ENCODE results near the gene CAPN14. TPM values are rescaled to one million over a fixed set of nuclear protein-coding genes. Genes with fewer than 3 reads are reported as not detected.

The CAPN14 gene
- total RNA-seq, 4 donors from 2014 or later, result 124 to 316 (median 198) TPM

- Histone ChIP-seq H3K27ac (no peak overlapping the region), H3K4me1 (peaks cover 0 to 27% (median 0%) of the 10 kb centered on the region in 3 donors), H3K4me3 (no peak overlapping the region), H3K27me3 (peaks cover 0 to 36% (median 0%) of the 10 kb centered on the region in 4 donors), H3K9me3 (no peaks in the 10 kb centered on the region), H3K36me3 (peaks cover 0 to 47% (median 0%) of the 10 kb centered on the region in 3 donors)
- no peak for TF ChIP-seq POLR2A (IDR thresholded peaks at IDR 0.05)
- TF ChIP-seq CTCF (IDR thresholded peaks at IDR 0.05), result no peak
- WGBS, 2 donors, result 85 to 100% methylated on average over 1 to 3 of the region's 3 CpGs
- intact Hi-C loops (cut with DNase I), result no loop called here
- DNase-seq, result no peak
These were observed 11.7 kb downstream of the CAPN14 start for GRCh38 chr2:31205613-31206012.

GRCh38 chr2:31205186-31205585 lies 12.1 kb downstream of the CAPN14 start:
- Histone ChIP-seq H3K36me3 (peaks cover 0 to 52% (median 0%) of the 10 kb centered on the region in 3 donors), H3K9me3 (no peaks in the 10 kb centered on the region), H3K4me1 (peaks cover 0 to 27% (median 0%) of the 10 kb centered on the region in 3 donors), H3K27ac (no peak overlapping the region), H3K4me3 (no peak overlapping the region), H3K27me3 (peaks cover 0 to 37% (median 0%) of the 10 kb centered on the region in 4 donors)
- intact Hi-C loops (cut with DNase I), result no loop called here
- 81% methylated on average over 6 of the region's 9 CpGs; no CpG with 5 or more reads in 1 of the 2 donors for whole genome bisulfite sequencing, 2 donors
- no peak for TF ChIP-seq POLR2A (IDR thresholded peaks at IDR 0.05)
- no peak for DNase-seq

- Histone ChIP-seq H3K4me3 (no peak overlapping the region), H3K4me1 (peaks cover 0 to 27% (median 0%) of the 10 kb centered on the region in 3 donors), H3K27me3 (peaks cover 0 to 37% (median 0%) of the 10 kb centered on the region in 4 donors), H3K9me3 (no peaks in the 10 kb centered on the region), H3K27ac (no peak overlapping the region), H3K36me3 (peaks cover 0 to 56% (median 0%) of the 10 kb centered on the region in 3 donors)
- DNase-seq, result no peak
- 83 to 95% methylated on average over 5 to 6 of the region's 6 CpGs for WGBS, 2 donors
- TF ChIP-seq CTCF (IDR thresholded peaks at IDR 0.05) (no peak), POLR2A (IDR thresholded peaks at IDR 0.05) (no peak)
- intact Hi-C loops (cut with DNase I), result no loop called here
These were observed 12.5 kb downstream of the CAPN14 start for GRCh38 chr2:31204783-31205182.

- TF ChIP-seq POLR2A (IDR thresholded peaks at IDR 0.05) (no peak), CTCF (IDR thresholded peaks at IDR 0.05) (no peak)
- no peak for DNase-seq
- H3K4me3 ChIP-seq, result no peak overlapping the region
- H3K27me3 ChIP-seq, result peaks cover 0 to 42% (median 0%) of the 10 kb centered on the region in 4 donors
- intact Hi-C loops (cut with DNase I), result no loop called here
- no peak overlapping the region for H3K27ac ChIP-seq
- H3K36me3 ChIP-seq, result peaks cover 0 to 64% (median 0%) of the 10 kb centered on the region in 3 donors
- H3K4me1 ChIP-seq, result peaks cover 0 to 27% (median 0%) of the 10 kb centered on the region in 3 donors
- no peaks in the 10 kb centered on the region for H3K9me3 ChIP-seq
These were observed 13.4 kb downstream of the CAPN14 start for GRCh38 chr2:31203916-31204315.

- H3K36me3 ChIP-seq, result peaks cover 0 to 68% (median 0%) of the 10 kb centered on the region in 3 donors
- peaks cover 0 to 17% (median 0%) of the 10 kb centered on the region in 3 donors for H3K4me1 ChIP-seq
- no peak for TF ChIP-seq POLR2A (IDR thresholded peaks at IDR 0.05)
- no peak for TF ChIP-seq CTCF (IDR thresholded peaks at IDR 0.05)
- H3K27me3 ChIP-seq, result peaks cover 0 to 46% (median 0%) of the 10 kb centered on the region in 4 donors
- 79 to 90% methylated on average over 3 to 4 of the region's 5 CpGs for WGBS, 2 donors
- no peak for DNase-seq
- no peak overlapping the region for H3K27ac ChIP-seq
- intact Hi-C loops (cut with DNase I), result no loop called here
- no peaks in the 10 kb centered on the region for H3K9me3 ChIP-seq
- H3K4me3 ChIP-seq, result no peak overlapping the region
These were observed 14.5 kb downstream of the CAPN14 start for GRCh38 chr2:31202833-31203232.

- DNase-seq, result no peak
- Histone ChIP-seq H3K9me3 (no peaks in the 10 kb centered on the region), H3K27ac (no peak overlapping the region), H3K27me3 (peaks cover 0 to 46% (median 0%) of the 10 kb centered on the region in 4 donors), H3K4me3 (no peak overlapping the region), H3K4me1 (peaks cover 0 to 17% (median 4%) of the 10 kb centered on the region in 3 donors), H3K36me3 (peaks cover 0 to 68% (median 0%) of the 10 kb centered on the region in 3 donors)
- no peak for TF ChIP-seq POLR2A (IDR thresholded peaks at IDR 0.05)
- no peak for TF ChIP-seq CTCF (IDR thresholded peaks at IDR 0.05)
- intact Hi-C loops (cut with DNase I), result no loop called here
- 67 to 76% methylated on average over 5 of the region's 5 CpGs for WGBS, 2 donors
These were observed 15.3 kb downstream of the CAPN14 start for GRCh38 chr2:31202041-31202440.
